ENCODE measurements around the gene PPP1R13B. TPM values are rescaled to one million over a fixed set of nuclear protein-coding genes. Genes with fewer than 3 reads are reported as not detected.

PPP1R13B gene
- total RNA-seq, 2 donors from 2014 or later, result 18.2 to 22.6 TPM

GRCh38 chr14:103704708-103705107, 142.7 kb downstream of the PPP1R13B start:
- no peaks in the 10 kb centered on the region for H3K27me3 Mint-ChIP-seq
- DNase-seq (no peak), ATAC-seq (no peak)
- H3K27ac Mint-ChIP-seq, result no peak overlapping the region
- no peaks in the 10 kb centered on the region for H3K9me3 ChIP-seq (ENCODE audit: control insufficient read depth, low read length, poor library complexity, severe bottlenecking)
- no peak overlapping the region for H3K4me3 Mint-ChIP-seq
- H3K4me1 Mint-ChIP-seq, result peaks cover 11% of the 10 kb centered on the region
- peaks cover 3% of the 10 kb centered on the region for H3K36me3 Mint-ChIP-seq (ENCODE audit: low read depth)

- Mint-ChIP-seq H3K27me3 (no peaks in the 10 kb centered on the region), H3K4me1 (peaks cover 11% of the 10 kb centered on the region), H3K27ac (no peak overlapping the region), H3K4me3 (no peak overlapping the region), H3K36me3 (ENCODE audit: low read depth) (peaks cover 3% of the 10 kb centered on the region)
- no peak for ATAC-seq
- no peak for DNase-seq
- no peaks in the 10 kb centered on the region for H3K9me3 ChIP-seq (ENCODE audit: control insufficient read depth, low read length, poor library complexity, severe bottlenecking)
Observed at GRCh38 chr14:103703433-103704385, 143.7 kb downstream of the PPP1R13B start.

- Mint-ChIP-seq H3K27me3 (no peaks in the 10 kb centered on the region), H3K36me3 (ENCODE audit: low read depth) (peaks cover 3% of the 10 kb centered on the region), H3K27ac (peak overlapping the region; percentile 53), H3K4me3 (no peak overlapping the region), H3K4me1 (peaks cover 11% of the 10 kb centered on the region)
- no peaks in the 10 kb centered on the region for H3K9me3 ChIP-seq (ENCODE audit: control insufficient read depth, low read length, poor library complexity, severe bottlenecking)
- no peak for ATAC-seq
- no peak for DNase-seq
Observed at GRCh38 chr14:103702497-103703432, 144.6 kb downstream of the PPP1R13B start.

DNA sequence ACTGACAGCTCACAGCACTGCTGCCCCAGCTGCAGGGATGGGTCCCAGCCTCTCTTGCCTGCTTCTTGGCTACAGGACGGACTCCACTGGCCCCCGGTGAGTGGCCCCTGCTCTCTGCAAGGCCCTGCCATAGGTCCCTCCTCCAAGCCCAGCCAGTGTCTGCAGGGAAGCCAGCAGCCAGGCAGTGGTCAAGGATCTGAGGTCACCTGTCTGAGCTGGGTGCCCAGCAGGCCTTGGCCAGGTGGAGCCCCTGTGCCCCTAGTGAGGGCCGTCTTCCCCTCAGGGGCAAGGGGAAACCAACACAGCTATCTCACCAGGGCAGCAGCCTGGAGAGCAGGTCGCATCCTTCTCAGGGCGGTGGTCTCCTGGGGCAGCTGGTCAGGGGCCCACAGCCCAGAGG, 145.3 kb downstream of the PPP1R13B start:
- Mint-ChIP-seq H3K36me3 (ENCODE audit: low read depth) (peaks cover 3% of the 10 kb centered on the region), H3K4me1 (peaks cover 12% of the 10 kb centered on the region), H3K4me3 (no peak overlapping the region), H3K27me3 (no peaks in the 10 kb centered on the region), H3K27ac (peak overlapping the region; percentile 53)
- H3K9me3 ChIP-seq (ENCODE audit: control insufficient read depth, low read length, poor library complexity, severe bottlenecking), result no peaks in the 10 kb centered on the region
- ATAC-seq, result no peak
- no peak for DNase-seq

GRCh38 chr14:103700753-103701490, 146.5 kb downstream of the PPP1R13B start:
- H3K4me1 Mint-ChIP-seq, result peaks cover 15% of the 10 kb centered on the region
- ATAC-seq (no peak), DNase-seq (no peak)
- H3K27ac Mint-ChIP-seq, result no peak overlapping the region
- no peaks in the 10 kb centered on the region for H3K9me3 ChIP-seq (ENCODE audit: control insufficient read depth, low read length, poor library complexity, severe bottlenecking)
- no peak overlapping the region for H3K4me3 Mint-ChIP-seq
- H3K36me3 Mint-ChIP-seq (ENCODE audit: low read depth), result peaks cover 3% of the 10 kb centered on the region
- no peaks in the 10 kb centered on the region for H3K27me3 Mint-ChIP-seq

DNA sequence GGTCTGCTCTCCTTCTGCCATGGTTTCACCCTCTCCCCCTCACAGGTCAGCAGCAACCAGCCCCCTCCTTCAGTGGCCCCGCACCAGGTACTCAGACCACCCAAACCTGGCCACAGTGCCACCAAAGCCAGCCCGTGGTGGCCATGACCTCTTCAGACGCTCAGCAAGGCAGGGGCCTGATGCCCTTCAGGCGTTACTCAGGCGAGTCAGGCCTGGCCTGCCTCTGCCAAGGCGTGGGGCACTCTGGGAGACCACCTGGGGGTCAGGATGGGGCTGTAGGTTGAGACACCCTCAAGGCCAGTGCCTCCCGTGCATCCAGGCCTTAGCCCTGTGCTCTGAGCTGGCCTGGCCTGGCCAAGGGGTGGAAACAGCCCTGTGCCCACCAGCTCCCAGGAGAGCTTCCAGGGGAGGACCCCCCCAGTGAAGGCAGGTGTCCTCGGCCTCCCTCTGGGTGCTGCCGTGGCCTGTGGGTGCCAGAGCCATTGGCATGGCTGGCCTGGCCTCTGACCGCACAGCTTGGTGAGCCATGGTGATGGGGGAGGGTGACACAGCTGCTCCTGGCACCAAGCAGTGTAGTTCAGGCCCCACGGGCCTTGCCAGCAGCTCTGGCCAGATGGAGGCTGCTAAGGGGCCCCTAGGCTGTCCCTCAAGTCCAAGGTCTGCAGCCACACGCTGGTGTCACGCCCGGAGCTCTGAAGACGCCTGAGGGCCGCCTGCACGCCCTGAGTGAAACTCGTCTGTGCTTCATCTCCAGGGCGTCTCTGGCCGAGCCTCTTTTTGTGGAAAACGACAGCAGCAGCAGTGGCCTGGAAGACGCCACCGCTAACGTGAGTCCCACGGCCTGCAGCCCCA, 147.2 kb downstream of the PPP1R13B start:
- Mint-ChIP-seq H3K4me1 (peaks cover 17% of the 10 kb centered on the region), H3K36me3 (ENCODE audit: low read depth) (peaks cover 3% of the 10 kb centered on the region), H3K27me3 (no peaks in the 10 kb centered on the region), H3K4me3 (no peak overlapping the region), H3K27ac (peak overlapping the region; percentile 62)
- ATAC-seq, result no peak
- no peak for DNase-seq
- no peaks in the 10 kb centered on the region for H3K9me3 ChIP-seq (ENCODE audit: control insufficient read depth, low read length, poor library complexity, severe bottlenecking)

DNA sequence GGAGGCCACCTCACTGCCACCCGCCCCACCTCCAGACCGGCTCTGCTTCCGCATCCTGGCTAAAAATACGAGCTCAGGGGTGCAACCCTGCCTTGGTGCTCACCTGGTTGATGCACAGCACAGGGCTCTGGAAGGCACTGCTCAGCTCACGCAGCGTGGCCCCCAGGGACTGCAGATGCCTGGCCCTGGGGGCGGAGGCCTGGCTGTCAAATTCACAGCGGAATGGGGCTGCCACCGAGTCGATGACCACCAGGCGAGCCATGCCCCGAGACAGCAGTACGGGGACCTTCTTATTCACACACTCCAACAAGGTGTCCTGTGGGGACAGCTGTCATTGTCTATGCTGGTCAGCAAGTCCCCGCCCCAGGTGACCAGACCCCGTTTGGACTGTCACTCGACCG, 148.1 kb downstream of the PPP1R13B start:
- Mint-ChIP-seq H3K36me3 (ENCODE audit: low read depth) (peaks cover 3% of the 10 kb centered on the region), H3K27ac (peak overlapping the region; percentile 62), H3K4me1 (peaks cover 17% of the 10 kb centered on the region), H3K4me3 (no peak overlapping the region), H3K27me3 (no peaks in the 10 kb centered on the region)
- ATAC-seq (no peak), DNase-seq (no peak)
- H3K9me3 ChIP-seq (ENCODE audit: control insufficient read depth, low read length, poor library complexity, severe bottlenecking), result no peaks in the 10 kb centered on the region

GRCh38 chr14:103698380-103699260, 148.8 kb downstream of the PPP1R13B start:
- DNase-seq, result no peak
- Mint-ChIP-seq H3K27me3 (no peaks in the 10 kb centered on the region), H3K4me3 (no peak overlapping the region), H3K4me1 (peaks cover 15% of the 10 kb centered on the region), H3K36me3 (ENCODE audit: low read depth) (no peaks in the 10 kb centered on the region), H3K27ac (peak overlapping the region; percentile 74)
- no peaks in the 10 kb centered on the region for H3K9me3 ChIP-seq (ENCODE audit: control insufficient read depth, low read length, poor library complexity, severe bottlenecking)
- ATAC-seq, result no peak

- Mint-ChIP-seq H3K36me3 (ENCODE audit: low read depth) (no peaks in the 10 kb centered on the region), H3K4me1 (peaks cover 9% of the 10 kb centered on the region), H3K27ac (peak overlapping the region; percentile 74), H3K4me3 (no peak overlapping the region), H3K27me3 (no peaks in the 10 kb centered on the region)
- ATAC-seq (no peak), DNase-seq (no peak)
- no peaks in the 10 kb centered on the region for H3K9me3 ChIP-seq (ENCODE audit: control insufficient read depth, low read length, poor library complexity, severe bottlenecking)
Observed at GRCh38 chr14:103697603-103698379, 149.6 kb downstream of the PPP1R13B start.

- H3K9me3 ChIP-seq (ENCODE audit: control insufficient read depth, low read length, poor library complexity, severe bottlenecking), result no peaks in the 10 kb centered on the region
- no peaks in the 10 kb centered on the region for H3K36me3 Mint-ChIP-seq (ENCODE audit: low read depth)
- no peaks in the 10 kb centered on the region for H3K27me3 Mint-ChIP-seq
- H3K4me3 Mint-ChIP-seq, result no peak overlapping the region
- H3K4me1 Mint-ChIP-seq, result peaks cover 8% of the 10 kb centered on the region
- ATAC-seq, result no peak
- H3K27ac Mint-ChIP-seq, result peak overlapping the region; percentile 74
- no peak for DNase-seq
Observed at GRCh38 chr14:103697206-103697602, 150.2 kb downstream of the PPP1R13B start.
